GM19238 (cell line): ENCODE results near the gene TPO.
"Not testable (repeated sequence)": the region's sequence is repeated elsewhere in the genome, so short reads cannot be mapped to it uniquely, and the experiment has no call there.

Source experiments
- DNase-seq: peaks from one replicate; pipeline ENCODE4 v3.0.0; 2011; ENCODE audit warnings: low spot score; ENCODE audit not compliant: insufficient read length

The TPO gene

DNA sequence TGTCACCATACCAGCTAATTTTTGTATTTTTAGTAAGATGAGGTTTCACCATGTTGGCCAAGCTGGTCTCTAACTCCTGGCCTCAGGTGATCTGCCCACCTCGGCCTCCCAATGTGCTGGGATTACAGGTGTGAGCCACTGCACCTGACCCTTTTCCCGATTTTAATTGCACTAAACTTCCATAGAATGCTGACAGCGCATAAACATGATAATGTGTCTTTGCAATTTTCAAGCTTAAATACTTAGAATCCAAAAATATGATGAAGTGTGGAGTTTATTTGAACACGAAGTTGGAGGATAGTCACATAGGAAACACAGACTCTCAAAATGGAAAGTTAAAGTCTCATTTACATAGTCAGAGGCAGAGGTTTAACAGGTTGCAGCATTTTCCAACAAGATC lies 138.6 kb downstream of the TPO start:
- DNase-seq, result no peak

DNA sequence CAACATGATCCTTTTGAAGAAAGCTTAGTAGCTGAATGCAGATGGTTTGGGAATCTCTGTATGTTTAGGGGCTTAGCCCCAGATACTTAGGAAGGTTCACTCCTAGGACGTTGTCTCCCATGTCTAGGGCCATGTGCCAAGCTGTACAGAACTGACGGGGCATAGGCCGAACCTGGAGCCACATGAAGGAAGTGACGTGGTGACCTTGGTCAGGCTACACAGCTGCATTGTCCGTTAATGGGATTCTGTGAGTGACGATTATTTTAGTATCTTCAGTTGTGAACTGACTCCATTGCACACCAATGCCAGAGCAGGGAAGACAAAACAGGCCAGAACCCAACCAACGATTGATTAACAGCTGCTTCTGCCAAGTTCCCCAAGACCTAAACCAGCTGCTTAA lies 139.3 kb downstream of the TPO start:
- no peak for DNase-seq

DNA sequence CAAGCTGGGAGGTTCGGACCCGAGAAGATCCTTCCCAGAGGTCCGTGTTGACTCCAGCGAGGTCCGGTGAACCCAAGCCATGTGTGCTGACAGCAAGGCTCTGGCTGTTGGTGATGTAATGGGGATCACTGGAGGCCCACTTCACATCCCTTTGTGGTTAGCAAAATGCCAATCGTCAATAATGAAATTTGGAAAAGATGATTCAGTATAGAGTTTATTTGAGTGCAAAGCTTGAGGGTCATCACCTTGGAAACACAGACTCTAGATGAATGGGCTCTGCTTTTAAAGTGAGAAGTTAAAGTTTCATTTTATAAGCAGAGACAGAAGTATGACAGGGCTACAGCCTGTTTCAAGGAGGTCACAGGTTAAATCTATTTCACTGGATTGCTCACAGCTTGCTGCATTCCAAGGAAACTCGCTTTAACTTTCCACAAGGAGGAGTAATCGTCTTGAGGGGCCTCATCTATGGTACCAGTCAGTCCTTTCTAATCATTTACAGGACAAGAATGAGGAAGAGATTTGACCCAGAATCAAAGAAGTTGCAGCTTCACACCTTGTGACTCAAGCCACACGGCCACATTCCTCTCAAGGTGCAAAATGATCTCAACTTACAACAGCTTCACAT lies 140.5 kb downstream of the TPO start:
- DNase-seq, result no peak

DNA sequence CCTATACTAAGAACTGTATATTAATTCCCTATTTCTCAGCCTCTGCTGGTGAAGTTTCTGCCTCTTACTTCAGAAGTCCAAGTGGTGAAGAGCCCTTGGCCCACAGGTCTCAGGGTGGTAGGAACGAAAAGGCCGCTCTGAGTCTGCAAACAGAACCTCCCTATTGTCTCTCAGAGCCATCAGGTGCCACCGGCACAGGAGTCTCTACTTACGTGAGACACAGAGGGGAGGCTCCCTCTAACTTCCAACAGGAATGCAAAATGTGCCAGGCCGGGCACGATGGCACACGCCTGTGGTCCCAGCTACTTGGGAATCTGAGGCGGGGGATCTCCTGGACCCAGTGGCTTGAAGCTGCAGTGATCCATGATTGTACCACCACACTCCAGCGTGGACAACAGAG lies 143.0 kb downstream of the TPO start:
- DNase-seq, result no peak

DNA sequence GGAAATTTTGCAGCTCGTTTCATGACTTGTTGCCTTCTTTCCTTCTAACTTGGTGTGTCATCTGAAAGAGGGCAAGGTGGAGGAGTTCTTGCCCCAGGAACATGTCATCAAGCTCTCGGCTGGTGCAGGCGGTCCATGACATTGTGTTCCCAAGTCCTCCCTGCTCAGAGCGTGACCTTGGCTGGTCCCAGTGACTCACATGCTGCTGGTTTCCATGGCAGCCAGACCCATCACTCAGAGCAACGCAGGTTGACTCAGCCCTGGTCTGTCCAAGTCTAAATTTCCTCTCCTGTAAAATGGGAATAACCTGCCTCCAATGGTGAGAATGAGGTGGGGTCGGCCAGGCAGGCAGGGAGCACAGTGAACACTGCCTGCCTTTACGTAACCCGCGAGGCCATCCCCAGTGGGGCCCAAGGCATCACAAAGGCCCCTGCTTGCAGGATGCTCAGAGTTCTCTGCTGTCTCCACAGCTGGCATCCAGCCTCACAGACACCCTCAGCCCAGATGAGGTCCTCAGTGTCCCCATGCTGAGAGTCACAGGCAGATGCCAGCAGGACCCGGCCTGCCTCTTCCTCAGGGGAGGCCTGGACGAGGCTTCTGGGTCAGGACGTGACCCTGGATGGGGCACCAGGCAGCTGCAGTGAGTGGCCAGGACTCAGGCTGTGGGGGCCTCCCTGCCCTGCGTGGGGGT lies 143.7 kb downstream of the TPO start:
- DNase-seq, result no peak

DNA sequence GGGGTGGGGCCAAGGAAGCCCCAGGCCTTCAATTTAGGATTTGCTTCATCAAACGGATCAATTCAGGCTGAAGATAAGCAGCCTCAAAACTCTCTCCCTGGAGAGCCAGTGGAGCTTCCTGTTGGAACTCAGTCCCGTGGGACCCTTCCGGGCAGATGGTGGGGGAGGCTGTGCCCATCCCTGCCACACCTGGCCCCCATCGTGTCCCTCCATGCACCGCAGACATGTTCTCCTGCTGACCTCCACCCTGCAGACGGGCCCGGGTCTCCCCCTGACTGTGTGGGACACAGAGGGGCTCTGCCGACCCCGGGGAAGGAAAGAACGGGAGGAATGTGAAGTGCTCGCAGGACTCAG lies 144.2 kb downstream of the TPO start:
- no peak for DNase-seq

DNA sequence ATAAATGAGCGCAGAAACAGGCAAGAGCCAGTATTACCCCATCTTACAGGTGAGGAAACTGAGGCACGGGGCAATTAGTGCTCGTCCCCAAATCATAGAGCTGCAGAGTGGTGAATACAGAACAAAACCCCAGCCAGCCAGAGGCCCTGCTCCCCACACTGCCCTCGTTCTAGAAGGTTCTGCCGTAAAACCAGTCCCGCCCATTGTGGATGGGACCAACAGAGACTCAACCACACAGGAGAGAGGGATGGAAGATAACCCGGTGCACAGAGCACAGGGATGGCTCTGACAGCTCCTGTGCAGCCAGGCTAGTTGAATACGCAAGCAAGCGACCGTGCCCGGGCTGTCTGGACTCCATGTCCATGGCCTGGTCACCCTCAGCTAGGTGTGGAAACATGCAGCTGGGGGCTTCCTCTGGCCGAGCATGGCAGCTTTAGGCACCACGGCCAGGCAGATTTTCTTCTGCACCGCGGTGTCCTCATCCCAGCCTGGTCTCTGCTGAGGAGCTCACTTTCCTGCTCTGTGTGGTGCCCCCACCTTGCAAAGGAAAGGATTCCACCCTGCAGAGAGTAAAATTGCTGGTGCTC lies 146.4 kb downstream of the TPO start:
- DNase-seq, result no peak

DNA sequence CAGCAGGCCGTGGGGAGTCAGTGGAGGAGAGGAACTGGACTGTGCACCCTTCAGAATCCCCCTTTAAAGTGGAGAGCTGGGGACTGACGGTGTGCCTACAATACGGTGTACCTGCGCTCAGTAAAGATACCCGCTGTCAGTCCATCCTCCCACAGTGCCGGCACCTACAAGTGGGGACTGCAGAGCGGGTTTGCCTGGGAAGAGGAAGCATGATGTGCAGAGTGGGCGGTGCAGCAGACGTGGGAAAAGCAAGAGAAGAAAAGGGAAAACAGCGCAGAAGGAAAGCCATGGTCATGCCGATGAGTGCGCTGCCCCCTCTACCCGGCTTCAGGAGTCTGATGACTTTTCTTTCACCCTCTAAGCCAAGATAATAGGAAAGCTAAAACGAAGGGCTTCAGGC lies 148.0 kb downstream of the TPO start:
- no peak for DNase-seq

DNA sequence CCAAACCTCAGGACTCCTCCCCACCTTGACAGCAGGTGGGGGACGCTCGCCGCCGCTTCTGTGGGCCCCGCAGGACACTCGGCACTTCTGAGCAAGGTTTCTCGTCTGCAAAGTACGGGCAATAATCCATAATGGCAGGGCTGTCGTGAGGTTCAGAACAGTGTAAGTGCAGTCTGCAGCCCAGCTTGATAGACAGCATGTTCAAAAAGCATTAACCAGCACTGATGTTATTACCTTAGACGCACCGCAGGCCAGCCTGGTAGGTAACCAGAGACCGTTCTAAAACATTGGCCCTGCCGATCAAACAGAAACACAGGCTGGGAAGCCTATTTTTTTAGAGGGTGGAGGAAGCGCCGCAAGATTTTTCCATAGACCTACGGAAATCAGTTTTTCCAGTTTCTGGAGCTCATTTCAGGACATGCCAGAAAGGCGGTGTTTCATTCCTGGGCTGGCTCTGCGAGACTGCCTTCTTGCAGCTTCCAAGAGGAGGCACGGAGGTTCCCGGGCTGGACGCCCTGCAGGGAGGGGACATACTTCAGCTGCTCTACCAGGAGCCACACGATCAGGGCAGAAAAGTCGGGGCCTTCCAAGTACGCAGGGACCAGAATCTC lies 148.7 kb downstream of the TPO start:
- DNase-seq, result no peak

DNA sequence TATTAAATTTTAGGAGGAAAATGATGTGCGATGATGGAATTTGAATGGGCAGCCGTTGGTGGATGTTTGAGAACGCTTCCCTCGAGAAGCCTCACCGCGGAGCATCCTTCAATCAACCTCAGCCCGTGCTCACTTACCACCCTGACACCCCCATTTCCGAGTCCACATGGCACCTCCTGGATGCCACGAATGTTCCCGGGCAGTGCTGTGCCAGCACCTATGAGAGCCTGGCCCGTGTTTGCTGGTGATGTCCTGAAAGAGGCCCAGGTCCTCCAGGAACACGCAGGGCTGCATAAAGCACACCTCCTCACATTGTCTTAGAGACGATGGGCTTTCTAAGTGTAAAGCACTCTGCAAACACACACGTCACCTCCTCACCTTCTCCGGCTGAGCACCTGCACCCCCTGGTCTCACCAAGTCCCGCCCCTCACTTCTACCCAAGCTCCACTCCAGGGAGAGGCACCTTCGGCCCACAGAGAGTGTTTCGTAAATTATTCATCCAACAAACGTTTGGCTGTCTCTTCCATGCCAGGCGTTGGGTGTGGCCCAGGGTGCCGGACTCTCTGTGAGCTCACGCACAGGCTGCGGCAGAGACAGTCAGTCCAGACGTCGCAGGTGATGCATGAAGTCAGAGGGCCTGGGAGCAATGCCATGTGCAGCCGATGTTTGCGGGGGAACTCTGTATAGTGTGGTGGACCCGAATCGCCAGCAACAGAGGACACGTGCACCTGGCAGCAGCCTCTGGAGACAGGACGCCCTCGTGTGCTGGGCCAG lies 150.0 kb downstream of the TPO start:
- DNase-seq, result no peak

DNA sequence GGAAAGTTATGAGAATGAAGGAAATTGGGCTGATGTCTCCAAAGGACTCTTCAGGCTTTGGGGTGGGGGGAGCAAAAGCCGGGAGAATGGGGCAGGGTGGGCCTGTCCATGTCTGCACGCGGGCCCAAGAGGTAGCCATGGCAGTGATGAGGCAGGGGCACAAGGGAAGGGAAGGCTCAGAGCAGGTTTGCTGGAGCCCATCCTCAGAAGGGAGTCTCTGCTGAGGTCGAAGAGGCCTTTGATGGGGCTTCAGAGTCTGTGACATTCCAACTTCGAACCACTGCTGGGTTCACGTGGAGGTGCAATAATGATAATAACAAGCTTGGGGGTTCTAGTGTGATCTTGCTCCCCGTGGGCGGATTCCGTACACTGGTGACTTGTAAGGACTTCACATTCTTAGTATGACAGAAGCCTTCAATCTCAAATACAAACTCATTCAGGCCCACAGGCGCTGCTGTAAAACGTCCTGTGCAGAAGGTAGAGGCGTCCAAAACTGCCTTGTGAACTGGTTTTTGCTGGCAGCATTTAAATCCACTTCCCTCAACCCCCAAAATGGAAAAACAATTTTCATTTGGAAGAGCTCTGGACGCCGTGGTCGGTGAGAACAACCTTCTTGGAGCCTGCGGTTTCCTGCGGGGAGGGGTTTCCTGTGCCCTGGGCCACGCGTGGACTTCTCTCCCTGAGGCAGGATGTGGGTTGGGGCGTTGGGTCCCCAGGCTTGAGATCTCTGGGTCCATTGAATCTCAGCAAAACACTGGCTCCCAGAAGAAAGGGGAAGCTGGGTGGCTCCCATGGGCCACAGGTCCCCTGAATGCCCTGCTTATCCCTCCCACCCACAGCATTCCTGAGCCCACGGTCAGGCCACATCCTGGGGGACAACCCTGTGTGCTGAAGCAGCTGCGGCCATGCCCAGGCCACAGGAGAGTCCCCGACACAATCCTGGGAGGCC lies 151.0 kb downstream of the TPO start:
- DNase-seq, result no peak

DNA sequence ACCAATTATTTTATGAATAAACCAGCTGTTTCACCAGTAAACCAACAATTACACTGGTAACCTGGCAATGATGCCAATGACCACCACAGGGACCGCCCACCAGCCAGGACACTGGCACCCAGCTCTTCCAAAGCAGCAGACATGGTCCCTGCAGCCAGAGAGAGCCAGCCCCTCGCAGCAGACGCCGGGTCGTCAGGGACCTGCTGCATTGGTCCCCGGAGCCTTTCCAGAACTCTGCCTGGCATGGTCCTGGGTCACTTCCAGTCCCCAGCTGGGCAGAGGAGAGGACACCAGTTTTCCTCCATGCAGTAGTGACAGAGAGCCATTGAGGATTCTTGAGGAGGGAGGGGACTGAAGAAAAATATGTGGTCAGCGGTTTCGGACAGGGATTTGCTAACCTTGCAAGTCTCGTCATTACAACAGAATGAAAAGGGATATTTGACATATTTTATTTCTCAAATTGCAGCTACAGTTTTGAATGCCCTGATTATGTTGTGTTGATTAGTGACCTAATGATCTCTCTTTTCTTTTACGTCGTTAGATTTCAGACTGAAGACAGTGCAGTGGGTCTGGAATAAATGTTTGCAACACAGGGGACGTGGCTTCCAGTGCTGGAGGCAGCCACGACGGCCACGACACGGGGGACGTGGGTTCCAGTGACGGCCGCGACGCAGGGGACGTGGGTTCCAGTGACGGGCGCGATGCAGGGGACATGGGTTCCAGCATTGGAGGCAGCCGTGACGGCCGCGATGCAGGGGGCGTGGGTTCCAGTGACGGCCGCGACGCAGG lies 154.5 kb downstream of the TPO start:
- DNase-seq, result no peak

DNA sequence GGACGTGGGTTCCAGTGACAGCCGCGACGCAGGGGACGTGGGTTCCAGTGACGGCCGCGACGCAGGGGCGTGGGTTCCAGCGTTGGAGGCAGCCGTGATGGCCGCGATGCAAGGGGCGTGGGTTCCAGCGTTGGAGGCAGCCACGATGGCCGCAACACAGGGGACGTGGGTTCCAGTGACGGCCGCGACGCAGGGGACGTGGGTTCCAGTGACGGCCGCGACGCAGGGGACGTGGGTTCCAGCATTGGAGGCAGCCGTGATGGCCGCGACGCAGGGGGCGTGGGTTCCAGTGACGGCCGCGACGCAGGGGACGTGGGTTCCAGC lies 155.0 kb downstream of the TPO start:
- not testable (repeated sequence) for DNase-seq

DNA sequence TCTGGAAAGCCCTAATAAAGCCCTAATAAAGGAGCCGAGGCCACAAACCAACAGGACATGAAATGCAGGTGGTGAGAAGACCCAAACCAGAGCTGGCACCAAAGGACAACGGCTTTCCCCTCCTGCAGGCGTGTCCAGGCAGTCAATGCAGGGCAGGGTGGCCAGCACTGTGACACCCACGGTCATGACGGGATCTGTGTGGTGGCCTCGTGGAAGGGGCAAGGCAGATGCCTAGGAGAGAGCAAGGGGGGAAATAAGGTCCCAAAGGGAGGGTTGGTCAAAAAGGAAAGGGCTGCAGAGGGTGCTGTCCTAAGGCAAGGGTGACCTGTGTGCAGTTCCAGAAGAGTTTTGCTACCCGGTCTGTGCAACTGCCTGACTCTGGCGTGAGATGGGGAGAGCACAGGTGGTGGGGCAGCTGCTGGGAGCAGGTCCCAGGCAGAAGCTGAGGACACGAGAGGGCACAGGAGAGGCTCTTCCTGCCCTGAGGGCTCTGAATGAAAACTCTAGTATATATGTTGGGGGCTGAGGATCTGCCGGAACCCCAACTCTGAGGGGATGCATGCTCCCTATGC lies 156.7 kb downstream of the TPO start:
- no peak for DNase-seq

DNA sequence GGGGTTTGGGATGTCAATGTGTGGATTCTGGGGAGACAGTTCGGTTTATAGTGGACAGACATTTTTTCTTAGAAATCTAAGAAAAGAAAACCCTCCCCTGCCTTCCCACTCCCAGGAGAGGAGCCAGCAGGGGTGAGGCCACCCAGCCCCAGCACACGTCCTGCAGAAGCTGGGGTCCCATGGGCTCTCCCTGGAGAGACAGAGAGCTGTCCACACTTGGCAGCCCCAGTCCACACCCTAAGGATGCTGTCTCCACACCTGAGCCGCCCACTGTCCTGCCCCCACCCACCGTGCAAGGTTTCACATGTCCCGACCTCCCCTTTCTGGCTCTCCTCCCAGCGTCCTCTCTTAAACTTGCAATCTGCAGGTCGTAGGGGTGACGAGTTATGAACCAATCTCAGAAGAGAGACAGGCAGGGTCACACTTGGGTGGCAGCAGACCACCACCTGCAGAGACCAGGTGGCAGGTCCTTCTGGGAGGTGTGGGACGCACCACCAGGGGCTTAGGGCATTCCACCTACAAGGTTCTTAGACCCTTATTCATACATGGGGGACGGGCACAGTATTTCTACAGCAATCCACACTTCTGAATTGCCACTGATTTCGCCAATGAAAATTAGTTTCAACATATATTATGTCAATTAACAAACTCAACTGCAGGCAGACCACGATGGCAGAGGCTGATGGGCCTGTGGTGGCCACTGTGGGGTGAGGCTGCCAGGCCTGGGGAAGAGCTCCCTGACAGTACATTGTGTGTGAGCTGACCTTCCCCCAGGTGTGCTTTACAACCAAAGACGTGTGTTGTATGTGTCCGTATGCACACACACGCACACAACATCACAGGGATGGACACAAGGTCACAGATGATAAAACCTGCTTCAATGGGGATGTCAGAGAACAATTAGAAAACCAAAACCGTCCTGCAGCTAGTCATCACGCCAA lies 158.5 kb downstream of the TPO start:
- DNase-seq, result no peak

DNA sequence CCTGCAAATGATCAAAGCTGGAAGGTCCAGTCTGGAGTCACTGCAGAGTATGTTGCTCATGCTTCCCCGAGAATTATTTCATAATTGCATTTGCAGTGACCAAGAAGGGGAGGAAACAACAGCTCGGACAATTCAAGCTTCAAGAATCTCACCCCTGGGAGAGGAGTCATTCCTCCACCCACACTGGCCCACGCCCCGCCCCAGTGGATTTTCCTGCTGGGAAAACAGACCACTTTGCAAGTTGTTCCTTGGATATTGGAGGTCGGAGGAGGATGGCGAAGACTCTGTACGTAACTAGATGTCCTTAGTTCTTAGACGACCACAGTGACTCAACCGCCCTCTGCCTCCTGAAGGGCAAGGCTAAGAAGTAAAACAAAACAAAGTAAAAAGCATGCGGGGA lies 159.4 kb downstream of the TPO start:
- DNase-seq, result no peak

DNA sequence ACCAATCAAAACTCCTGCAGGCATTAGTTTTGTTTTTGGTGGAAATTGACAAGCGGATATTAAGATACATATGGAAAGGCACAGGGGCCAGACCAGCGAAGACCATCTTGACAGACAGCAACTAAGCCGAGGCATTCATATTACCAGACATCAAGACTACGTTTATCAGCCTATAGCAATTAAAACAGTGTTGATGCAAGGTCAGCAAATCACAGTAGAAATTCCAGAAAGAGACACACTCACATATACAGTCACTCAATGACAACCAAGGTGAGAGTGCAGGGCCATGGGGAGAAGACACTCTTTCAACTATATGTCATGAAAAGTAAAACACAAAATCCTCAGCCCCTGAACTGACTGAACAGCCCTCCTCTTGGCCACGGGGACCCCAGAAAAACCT lies 164.6 kb downstream of the TPO start:
- DNase-seq, result no peak

DNA sequence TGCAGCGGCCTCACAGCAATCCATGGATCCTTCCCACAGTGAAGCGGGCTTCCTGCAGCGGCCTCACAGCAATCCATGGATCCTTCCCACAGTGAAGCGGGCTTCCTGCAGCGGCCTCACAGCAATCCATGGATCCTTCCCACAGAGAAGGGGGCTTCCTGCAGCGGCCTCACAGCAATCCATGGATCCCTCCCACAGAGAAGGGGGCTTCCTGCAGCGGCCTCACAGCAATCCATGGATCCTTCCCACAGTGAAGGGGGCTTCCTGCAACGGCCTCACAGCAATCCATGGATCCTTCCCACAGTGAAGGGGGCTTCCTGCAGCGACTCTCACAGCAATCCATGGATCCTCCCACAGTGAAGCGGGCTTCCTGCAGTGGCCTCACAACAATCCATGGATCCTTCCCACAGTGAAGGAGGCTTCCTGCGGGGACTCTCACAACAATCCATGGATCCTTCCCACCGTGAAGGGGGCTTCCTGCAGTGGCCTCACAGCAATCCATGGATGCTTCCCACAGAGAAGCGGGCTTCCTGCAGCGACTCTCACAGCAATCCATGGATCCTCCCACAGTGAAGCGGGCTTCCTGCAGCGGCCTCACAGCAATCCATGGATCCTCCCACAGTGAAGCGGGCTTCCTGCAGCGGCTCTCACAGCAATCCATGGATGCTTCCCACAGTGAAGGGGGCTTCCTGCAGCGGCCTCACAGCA lies 168.1 kb downstream of the TPO start:
- DNase-seq, result not testable (repeated sequence)
